Muscle of leg (tissue), 11 donors: ENCODE results near the gene ZNF608. TPM values are rescaled to one million over a fixed set of nuclear protein-coding genes. Genes with fewer than 3 reads are reported as not detected.

Source experiments
- DNase-seq: peaks from one replicate; pipeline ENCODE4 v3.0.0; 2013
- H3K27ac ChIP-seq: one replicate; pipeline ENCODE4 v1.5.1; 2013; ENCODE audit warnings: mild to moderate bottlenecking, low read length, control low read depth
- H3K27me3 ChIP-seq: one replicate; pipeline ENCODE4 v1.6.1; 2013; ENCODE audit warnings: low read length; ENCODE audit not compliant: control insufficient read depth, insufficient read depth
- H3K36me3 ChIP-seq: one replicate; pipeline ENCODE4 v1.6.1; 2013; ENCODE audit warnings: low read length; ENCODE audit not compliant: control insufficient read depth, insufficient read depth
- H3K4me1 ChIP-seq: one replicate; pipeline ENCODE4 v1.6.1; 2013; ENCODE audit warnings: low read length; ENCODE audit not compliant: control insufficient read depth, insufficient read depth
- H3K4me3 ChIP-seq: one replicate; pipeline ENCODE4 v1.5.1; 2013; ENCODE audit warnings: low read length, control low read depth
- H3K9me3 ChIP-seq: replicated peaks from 2 replicates; pipeline ENCODE4 v1.6.1; 2013; ENCODE audit warnings: low read depth, low read length; ENCODE audit not compliant: control insufficient read depth
- WGBS: methylation state at CpG from one replicate; pipeline ENCODE4 v1.1.5; 2013; ENCODE audit warnings: missing lambda C conversion rate; ENCODE audit not compliant: insufficient coverage; 5-methylcytosine and 5-hydroxymethylcytosine counted together
- polyA plus RNA-seq, 8 donors: library from polyadenylated mRNA; unstranded; fragments of 120-200 nt; gene quantifications; one replicate each; pipeline versions ENCODE4 v1.2.1 to v1.2.3, GENCODE V29; 2013; ENCODE audit warnings: inconsistent platforms in 1 of 8, low replicate concordance in 1 of 8; ENCODE audit not compliant: insufficient read length in 8 of 8, insufficient read depth in 1 of 8
- total RNA-seq: library from RNA; stranded (reverse); fragments of 120-200 nt; gene quantifications from one replicate; pipeline ENCODE4 v1.2.4, GENCODE V29; 2013

Gene ZNF608
- total and polyA plus RNA-seq, 9 donors, result 16.3 to 27.5 (median 20.5) TPM

DNA sequence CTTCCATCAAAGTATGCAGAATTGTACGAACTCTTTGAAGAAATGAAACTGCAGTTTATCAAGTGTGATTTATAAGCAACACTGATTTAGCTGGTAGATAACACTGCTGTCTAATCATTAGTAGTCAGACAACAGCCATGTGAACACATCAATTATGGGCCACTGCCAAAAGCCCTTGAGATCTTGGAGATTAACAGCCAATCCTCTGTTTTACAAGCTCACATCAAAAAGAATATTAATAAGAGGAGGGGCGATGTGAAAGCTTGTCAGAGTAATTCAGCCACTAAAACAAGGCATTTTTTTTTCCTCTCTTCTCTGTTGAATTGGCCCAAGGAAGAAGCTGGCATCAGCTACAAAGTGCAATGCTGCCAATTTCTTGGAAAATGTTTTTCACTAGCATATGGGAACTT is 28.1 kb downstream of the ZNF608 start:
- peak; percentile 86 for DNase-seq
- H3K27ac ChIP-seq, result no peak overlapping the region
- no CpG with 5 or more reads among the region's 2 CpGs for WGBS

GRCh38 chr5:124716169-124716568 is 30.3 kb downstream of the ZNF608 start:
- no CpG with 5 or more reads among the region's 1 CpG for WGBS
- DNase-seq, result no peak
- Histone ChIP-seq H3K4me1 (peaks cover 5% of the 10 kb centered on the region), H3K27me3 (no peaks in the 10 kb centered on the region), H3K27ac (no peak overlapping the region), H3K4me3 (no peak overlapping the region), H3K36me3 (no peaks in the 10 kb centered on the region), H3K9me3 (no peaks in the 10 kb centered on the region)

More for the DNA sequence above, 28.1 kb downstream of the ZNF608 start:
- Histone ChIP-seq H3K4me3 (no peak overlapping the region), H3K4me1 (peaks cover 5% of the 10 kb centered on the region), H3K36me3 (no peaks in the 10 kb centered on the region), H3K27me3 (no peaks in the 10 kb centered on the region), H3K9me3 (no peaks in the 10 kb centered on the region)

DNA sequence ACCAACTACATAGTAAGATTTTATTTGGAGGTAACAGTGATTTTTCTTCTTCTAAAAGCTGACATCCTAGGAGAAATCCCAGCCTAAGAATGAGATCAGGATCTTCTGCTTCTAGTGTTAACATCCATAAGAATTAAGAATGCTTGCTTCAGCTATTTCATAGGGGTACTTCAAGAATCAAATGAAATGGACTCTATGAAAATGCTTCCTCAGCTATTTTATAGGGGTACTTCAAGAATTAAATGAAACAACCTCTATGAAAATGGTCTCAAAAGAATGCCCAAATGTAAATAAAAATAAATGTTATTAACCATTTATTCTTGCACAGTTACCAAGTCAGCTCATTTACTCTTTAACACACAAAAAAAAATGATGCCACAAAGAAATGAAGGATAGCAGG is 31.5 kb downstream of the ZNF608 start:
- no peaks in the 10 kb centered on the region for H3K36me3 ChIP-seq
- no peaks in the 10 kb centered on the region for H3K27me3 ChIP-seq
- no peak overlapping the region for H3K4me3 ChIP-seq
- H3K9me3 ChIP-seq, result no peaks in the 10 kb centered on the region
- DNase-seq, result no peak
- H3K4me1 ChIP-seq, result peaks cover 5% of the 10 kb centered on the region
- H3K27ac ChIP-seq, result no peak overlapping the region

- H3K27ac ChIP-seq, result no peak overlapping the region
- H3K4me1 ChIP-seq, result peaks cover 4% of the 10 kb centered on the region
- no peaks in the 10 kb centered on the region for H3K9me3 ChIP-seq
- WGBS, result 50% methylated on average over 1 of the region's 2 CpGs
- H3K27me3 ChIP-seq, result no peaks in the 10 kb centered on the region
- H3K36me3 ChIP-seq, result no peaks in the 10 kb centered on the region
- no peak overlapping the region for H3K4me3 ChIP-seq
- no peak for DNase-seq
Measured at GRCh38 chr5:124713595-124713994, 32.8 kb downstream of the ZNF608 start.

- 70% methylated on average over 2 of the region's 2 CpGs for WGBS
Measured at GRCh38 chr5:124712731-124713305, 33.6 kb downstream of the ZNF608 start.

GRCh38 chr5:124708086-124708485 is 38.4 kb downstream of the ZNF608 start:
- no peak for DNase-seq
- no CpG with 5 or more reads among the region's 3 CpGs for WGBS
- Histone ChIP-seq H3K27ac (no peak overlapping the region), H3K36me3 (no peaks in the 10 kb centered on the region), H3K27me3 (no peaks in the 10 kb centered on the region), H3K4me1 (peaks cover 32% of the 10 kb centered on the region), H3K4me3 (no peak overlapping the region), H3K9me3 (no peaks in the 10 kb centered on the region)

More at GRCh38 chr5:124712731-124713305, 33.6 kb downstream of the ZNF608 start:
- H3K27ac ChIP-seq, result no peak overlapping the region
- no peak for DNase-seq
- H3K4me1 ChIP-seq, result peaks cover 5% of the 10 kb centered on the region
- no peaks in the 10 kb centered on the region for H3K36me3 ChIP-seq
- no peaks in the 10 kb centered on the region for H3K9me3 ChIP-seq
- no peak overlapping the region for H3K4me3 ChIP-seq
- H3K27me3 ChIP-seq, result no peaks in the 10 kb centered on the region

- 36% methylated on average over 4 of the region's 6 CpGs for WGBS
- Histone ChIP-seq H3K36me3 (no peaks in the 10 kb centered on the region), H3K9me3 (no peaks in the 10 kb centered on the region), H3K27ac (peak overlapping the region; percentile 53), H3K27me3 (no peaks in the 10 kb centered on the region), H3K4me1 (peaks cover 32% of the 10 kb centered on the region), H3K4me3 (no peak overlapping the region)
- peak; percentile 81 for DNase-seq
Measured at GRCh38 chr5:124707520-124707919, 38.9 kb downstream of the ZNF608 start.

GRCh38 chr5:124706729-124707361 is 39.6 kb downstream of the ZNF608 start:
- Histone ChIP-seq H3K9me3 (no peaks in the 10 kb centered on the region), H3K36me3 (no peaks in the 10 kb centered on the region), H3K4me3 (peak overlapping the region; percentile 1), H3K27me3 (no peaks in the 10 kb centered on the region), H3K4me1 (peaks cover 32% of the 10 kb centered on the region), H3K27ac (peak overlapping the region; percentile 53)
- peak; percentile 98 for DNase-seq
- 14% methylated on average over 8 of the region's 13 CpGs for WGBS

GRCh38 chr5:124706051-124706450 is 40.4 kb downstream of the ZNF608 start:
- H3K9me3 ChIP-seq, result no peaks in the 10 kb centered on the region
- H3K27ac ChIP-seq, result peak overlapping the region; percentile 2
- WGBS, result 60% methylated on average over 1 of the region's 4 CpGs
- no peaks in the 10 kb centered on the region for H3K36me3 ChIP-seq
- H3K4me3 ChIP-seq, result no peak overlapping the region
- H3K27me3 ChIP-seq, result no peaks in the 10 kb centered on the region
- peak; percentile 46 for DNase-seq
- peaks cover 32% of the 10 kb centered on the region for H3K4me1 ChIP-seq

DNA sequence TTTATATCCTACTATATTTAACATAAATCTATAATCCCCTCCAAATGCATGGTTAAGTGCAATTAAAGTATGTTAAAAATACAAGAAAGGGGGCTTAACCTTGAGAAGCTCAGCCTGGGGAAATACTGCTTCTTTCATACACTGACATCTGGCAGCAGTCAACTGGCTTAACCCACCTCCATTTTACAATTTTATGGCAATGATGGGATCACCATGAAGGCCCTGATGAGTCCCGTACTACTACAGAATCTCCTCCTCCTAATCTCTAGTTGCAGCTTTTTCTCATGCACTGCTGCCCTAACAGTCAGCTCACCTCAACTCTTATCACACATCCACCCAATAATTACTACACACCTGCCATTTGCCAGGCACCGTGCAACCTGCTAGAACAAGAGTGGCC is 40.9 kb downstream of the ZNF608 start:
- no peak overlapping the region for H3K4me3 ChIP-seq
- H3K36me3 ChIP-seq, result peaks cover 4% of the 10 kb centered on the region
- no peak for DNase-seq
- peaks cover 32% of the 10 kb centered on the region for H3K4me1 ChIP-seq
- WGBS, result 83% methylated on average over 1 of the region's 2 CpGs
- no peak overlapping the region for H3K27ac ChIP-seq
- H3K9me3 ChIP-seq, result no peaks in the 10 kb centered on the region
- H3K27me3 ChIP-seq, result no peaks in the 10 kb centered on the region
